ENCODE measurements around the gene ZHX3. TPM values are rescaled to one million over a fixed set of nuclear protein-coding genes. Genes with fewer than 3 reads are reported as not detected.

ZHX3 gene
- total RNA-seq, 1 donor from 2014 or later = 26.8 TPM

DNA sequence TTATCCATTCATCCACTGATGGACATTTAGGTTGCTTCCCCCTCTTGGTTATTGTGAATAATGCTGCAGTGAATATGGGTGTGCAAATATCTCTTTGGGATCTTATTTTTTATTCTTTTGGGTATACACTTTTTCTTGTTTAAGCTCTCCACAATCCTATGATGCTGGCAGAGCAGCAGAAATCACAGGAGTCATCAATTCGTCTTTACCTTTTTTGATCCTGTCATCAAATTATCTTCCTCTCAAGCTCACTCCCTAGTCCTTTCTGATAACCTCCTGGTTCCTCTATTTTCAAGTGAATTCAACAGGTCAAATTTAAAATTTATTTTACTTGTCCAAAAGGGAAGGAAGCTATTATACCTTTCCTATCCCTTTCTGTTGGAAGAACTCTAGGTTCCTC is 91.1 kb downstream of the ZHX3 start:
- H3K4me1 ChIP-seq = peaks cover 26% of the 10 kb centered on the region
- H3K36me3 ChIP-seq = no peaks in the 10 kb centered on the region
- no peak overlapping the region for H3K4me3 ChIP-seq
- no peaks in the 10 kb centered on the region for H3K27me3 ChIP-seq
- DNase-seq (ENCODE audit: extremely low spot score in 2 of 2) = no peak
- H3K9me3 ChIP-seq = no peaks in the 10 kb centered on the region
- TF ChIP-seq POLR2A (IDR thresholded peaks at IDR 0.05) = no peak
- TF ChIP-seq, protein P1, sequence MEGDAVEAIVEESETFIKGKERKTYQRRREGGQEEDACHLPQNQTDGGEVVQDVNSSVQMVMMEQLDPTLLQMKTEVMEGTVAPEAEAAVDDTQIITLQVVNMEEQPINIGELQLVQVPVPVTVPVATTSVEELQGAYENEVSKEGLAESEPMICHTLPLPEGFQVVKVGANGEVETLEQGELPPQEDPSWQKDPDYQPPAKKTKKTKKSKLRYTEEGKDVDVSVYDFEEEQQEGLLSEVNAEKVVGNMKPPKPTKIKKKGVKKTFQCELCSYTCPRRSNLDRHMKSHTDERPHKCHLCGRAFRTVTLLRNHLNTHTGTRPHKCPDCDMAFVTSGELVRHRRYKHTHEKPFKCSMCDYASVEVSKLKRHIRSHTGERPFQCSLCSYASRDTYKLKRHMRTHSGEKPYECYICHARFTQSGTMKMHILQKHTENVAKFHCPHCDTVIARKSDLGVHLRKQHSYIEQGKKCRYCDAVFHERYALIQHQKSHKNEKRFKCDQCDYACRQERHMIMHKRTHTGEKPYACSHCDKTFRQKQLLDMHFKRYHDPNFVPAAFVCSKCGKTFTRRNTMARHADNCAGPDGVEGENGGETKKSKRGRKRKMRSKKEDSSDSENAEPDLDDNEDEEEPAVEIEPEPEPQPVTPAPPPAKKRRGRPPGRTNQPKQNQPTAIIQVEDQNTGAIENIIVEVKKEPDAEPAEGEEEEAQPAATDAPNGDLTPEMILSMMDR (IDR thresholded peaks at IDR 0.05) = no peak
- no peak overlapping the region for H3K27ac ChIP-seq
- intact Hi-C loops (cut with DNase I) = no loop called here

GRCh38 chr20:41225091-41225490 is 92.4 kb downstream of the ZHX3 start:
- no peak for DNase-seq (ENCODE audit: extremely low spot score in 2 of 2)
- Histone ChIP-seq H3K27ac (no peak overlapping the region), H3K4me3 (no peak overlapping the region), H3K27me3 (no peaks in the 10 kb centered on the region), H3K4me1 (peaks cover 23% of the 10 kb centered on the region), H3K9me3 (no peaks in the 10 kb centered on the region), H3K36me3 (no peaks in the 10 kb centered on the region)
- intact Hi-C loops (cut with DNase I) = no loop called here
- TF ChIP-seq POLR2A (IDR thresholded peaks at IDR 0.05) (no peak), POLR2AphosphoS5 (IDR thresholded peaks at IDR 0.05; ENCODE audit: insufficient read depth in 1 of 2, low read depth in 1 of 2) (no peak)
- TF ChIP-seq, protein P1 (IDR thresholded peaks at IDR 0.05) = no peak

DNA sequence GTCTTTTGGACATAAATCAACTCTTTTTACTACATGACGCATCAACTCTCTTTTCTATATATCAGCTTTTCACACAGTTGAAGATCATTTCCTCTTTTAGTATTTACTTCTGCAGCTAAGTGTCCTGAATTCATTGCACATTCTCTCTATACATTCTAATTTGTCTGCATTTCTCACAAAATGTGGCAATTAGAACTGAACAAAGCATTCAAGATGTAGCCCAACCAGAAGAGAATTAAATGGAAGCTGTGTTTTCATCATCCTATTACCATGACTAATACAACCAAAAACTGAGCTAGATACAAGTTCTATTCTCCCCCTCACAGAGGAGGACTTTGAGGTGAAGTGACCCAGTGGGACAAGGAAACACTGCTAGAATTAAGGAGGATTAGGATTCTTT is 93.2 kb downstream of the ZHX3 start:
- Histone ChIP-seq H3K36me3 (no peaks in the 10 kb centered on the region), H3K27ac (no peak overlapping the region), H3K9me3 (no peaks in the 10 kb centered on the region), H3K4me1 (peaks cover 22% of the 10 kb centered on the region), H3K4me3 (no peak overlapping the region), H3K27me3 (no peaks in the 10 kb centered on the region)
- TF ChIP-seq, protein P1 (IDR thresholded peaks at IDR 0.05) = no peak
- TF ChIP-seq POLR2A (IDR thresholded peaks at IDR 0.05) = no peak
- DNase-seq (ENCODE audit: extremely low spot score in 2 of 2) = no peak
- intact Hi-C loops (cut with DNase I) = no loop called here

GRCh38 chr20:41223112-41223511 is 94.4 kb downstream of the ZHX3 start:
- Histone ChIP-seq H3K27ac (peak overlapping the region; percentile 30), H3K36me3 (no peaks in the 10 kb centered on the region), H3K27me3 (no peaks in the 10 kb centered on the region), H3K9me3 (no peaks in the 10 kb centered on the region), H3K4me1 (peaks cover 16% of the 10 kb centered on the region), H3K4me3 (no peak overlapping the region)
- intact Hi-C loops (cut with DNase I) = no loop called here
- DNase-seq (ENCODE audit: extremely low spot score in 2 of 2) = no peak
- TF ChIP-seq POLR2A (IDR thresholded peaks at IDR 0.05) (no peak), POLR2AphosphoS5 (IDR thresholded peaks at IDR 0.05; ENCODE audit: insufficient read depth in 1 of 2, low read depth in 1 of 2) (no peak)
- TF ChIP-seq, protein P1 (IDR thresholded peaks at IDR 0.05) = no peak

- Histone ChIP-seq H3K36me3 (no peaks in the 10 kb centered on the region), H3K9me3 (no peaks in the 10 kb centered on the region), H3K27me3 (no peaks in the 10 kb centered on the region), H3K4me3 (no peak overlapping the region), H3K27ac (peak overlapping the region; percentile 30), H3K4me1 (peaks cover 16% of the 10 kb centered on the region)
- no peak for DNase-seq (ENCODE audit: extremely low spot score in 2 of 2)
- TF ChIP-seq, protein P1 (IDR thresholded peaks at IDR 0.05) = no peak
- TF ChIP-seq POLR2A (IDR thresholded peaks at IDR 0.05) = no peak
- no peak for TF ChIP-seq POLR2AphosphoS5 (IDR thresholded peaks at IDR 0.05; ENCODE audit: insufficient read depth in 1 of 2, low read depth in 1 of 2)
- intact Hi-C loops (cut with DNase I) = no loop called here
These were observed 94.8 kb downstream of the ZHX3 start for GRCh38 chr20:41222703-41223102.
